ENCODE measurements around the gene ADNP.

DNA sequence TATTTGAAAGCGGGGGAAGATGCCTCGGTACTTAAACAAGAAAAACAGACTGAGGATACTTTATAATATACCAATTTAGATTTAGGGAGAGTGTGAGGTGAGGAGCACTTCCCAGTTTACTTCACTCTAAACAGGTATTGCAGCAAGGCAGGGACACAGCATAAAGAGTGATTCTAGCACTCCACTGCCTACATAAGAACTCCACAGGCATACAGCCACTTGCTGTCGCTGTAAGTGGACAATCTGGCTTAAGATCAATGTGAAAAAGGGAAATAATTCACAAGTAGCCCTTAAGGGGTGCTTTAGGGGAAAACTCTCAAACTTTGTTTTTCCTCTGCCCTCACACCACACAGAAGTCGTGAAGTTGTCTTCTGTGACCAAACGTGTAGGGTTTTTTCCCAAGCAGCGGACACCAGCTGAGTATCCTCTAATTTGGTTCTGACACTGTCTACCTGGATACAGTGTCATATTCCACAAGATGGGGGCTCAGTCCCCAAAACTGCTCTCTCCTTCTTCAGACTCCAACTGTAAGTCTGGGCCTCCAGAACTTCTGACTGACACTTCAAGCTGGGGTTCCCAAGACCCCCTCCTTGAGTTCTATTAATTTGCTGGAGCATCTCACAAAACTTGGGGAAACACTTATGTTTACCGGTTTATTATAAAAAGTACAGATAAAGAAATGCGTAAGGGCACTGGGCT is 9.3 kb downstream of the ADNP start:
- TF ChIP-seq, protein P1, sequence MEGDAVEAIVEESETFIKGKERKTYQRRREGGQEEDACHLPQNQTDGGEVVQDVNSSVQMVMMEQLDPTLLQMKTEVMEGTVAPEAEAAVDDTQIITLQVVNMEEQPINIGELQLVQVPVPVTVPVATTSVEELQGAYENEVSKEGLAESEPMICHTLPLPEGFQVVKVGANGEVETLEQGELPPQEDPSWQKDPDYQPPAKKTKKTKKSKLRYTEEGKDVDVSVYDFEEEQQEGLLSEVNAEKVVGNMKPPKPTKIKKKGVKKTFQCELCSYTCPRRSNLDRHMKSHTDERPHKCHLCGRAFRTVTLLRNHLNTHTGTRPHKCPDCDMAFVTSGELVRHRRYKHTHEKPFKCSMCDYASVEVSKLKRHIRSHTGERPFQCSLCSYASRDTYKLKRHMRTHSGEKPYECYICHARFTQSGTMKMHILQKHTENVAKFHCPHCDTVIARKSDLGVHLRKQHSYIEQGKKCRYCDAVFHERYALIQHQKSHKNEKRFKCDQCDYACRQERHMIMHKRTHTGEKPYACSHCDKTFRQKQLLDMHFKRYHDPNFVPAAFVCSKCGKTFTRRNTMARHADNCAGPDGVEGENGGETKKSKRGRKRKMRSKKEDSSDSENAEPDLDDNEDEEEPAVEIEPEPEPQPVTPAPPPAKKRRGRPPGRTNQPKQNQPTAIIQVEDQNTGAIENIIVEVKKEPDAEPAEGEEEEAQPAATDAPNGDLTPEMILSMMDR (IDR thresholded peaks at IDR 0.05): no peak
- TF ChIP-seq EZH2 (IDR thresholded peaks at IDR 0.05): no peak
- TF ChIP-seq EZH2phosphoT487 (IDR thresholded peaks at IDR 0.05): no peak
